Fibroblast of peridontal ligament (primary cell): ENCODE results near the gene ZP1.
A peak's percentile ranks its signal among the peaks of the same experiment; 100 is the strongest.

Experiments
- DNase-seq: peaks from one replicate; pipeline ENCODE4 v3.0.0-alpha.2; 2010; ENCODE audit errors: extremely low read depth

Gene ZP1

DNA sequence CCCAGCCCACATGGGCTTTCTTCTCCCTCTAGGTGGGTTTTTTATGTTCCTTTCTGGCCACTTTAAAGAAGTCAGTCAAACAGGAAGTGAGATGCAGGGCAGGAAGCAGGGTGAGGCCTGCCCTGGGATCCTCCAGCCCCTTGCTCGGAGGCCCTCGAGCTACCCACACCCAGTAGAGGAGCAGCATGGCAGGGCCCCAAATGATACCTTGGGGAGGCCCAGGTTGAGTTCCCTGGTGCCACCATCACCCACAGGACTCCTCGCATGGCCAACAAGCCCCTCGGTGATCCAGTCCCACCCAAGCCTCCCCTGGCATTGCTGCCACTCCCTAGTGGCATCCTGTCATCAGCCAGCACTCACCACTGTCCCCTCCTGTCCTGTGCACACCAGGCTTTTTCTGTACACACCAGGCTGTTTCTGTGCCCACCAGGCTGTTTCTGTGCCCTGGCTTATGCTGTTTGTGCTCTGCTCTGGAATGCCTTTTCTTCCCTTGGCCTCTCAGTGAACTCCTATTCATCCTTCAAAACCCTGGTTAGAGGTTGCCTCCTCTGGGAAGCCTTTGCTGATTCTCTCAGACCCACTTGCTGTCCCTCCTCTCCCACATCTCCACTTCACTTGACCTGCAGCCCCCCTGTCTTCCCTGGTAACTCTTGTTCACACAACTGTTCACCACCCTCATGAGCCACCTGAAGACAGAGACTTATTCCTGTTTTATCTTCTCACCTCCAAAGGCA is 8.4 kb upstream of the ZP1 start:
- DNase-seq = no peak

GRCh38 chr11:60859616-60860250 is 7.6 kb upstream of the ZP1 start:
- no peak for DNase-seq

DNA sequence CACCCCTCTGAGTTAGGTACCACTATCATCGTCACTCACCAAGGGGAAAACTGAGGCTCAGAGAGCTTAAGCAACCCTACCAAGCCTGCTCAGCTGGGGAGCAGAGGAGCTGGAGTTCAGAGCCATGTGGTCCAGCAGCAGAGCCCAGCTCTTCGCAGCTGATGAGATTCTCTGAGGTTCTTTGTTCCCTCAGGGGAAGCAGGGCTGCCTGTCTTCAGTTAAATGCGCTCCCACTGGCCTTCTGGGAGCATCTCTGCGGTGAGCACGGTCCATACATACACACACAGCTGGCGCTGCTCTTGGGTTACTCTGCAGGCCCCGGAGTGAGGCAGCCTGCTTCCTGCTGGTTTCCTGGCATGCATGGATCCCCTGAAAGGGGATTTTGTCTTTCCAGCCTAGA is 6.4 kb upstream of the ZP1 start:
- peak; percentile 84 for DNase-seq

GRCh38 chr11:60862171-60862570 is 5.2 kb upstream of the ZP1 start:
- DNase-seq = no peak

DNA sequence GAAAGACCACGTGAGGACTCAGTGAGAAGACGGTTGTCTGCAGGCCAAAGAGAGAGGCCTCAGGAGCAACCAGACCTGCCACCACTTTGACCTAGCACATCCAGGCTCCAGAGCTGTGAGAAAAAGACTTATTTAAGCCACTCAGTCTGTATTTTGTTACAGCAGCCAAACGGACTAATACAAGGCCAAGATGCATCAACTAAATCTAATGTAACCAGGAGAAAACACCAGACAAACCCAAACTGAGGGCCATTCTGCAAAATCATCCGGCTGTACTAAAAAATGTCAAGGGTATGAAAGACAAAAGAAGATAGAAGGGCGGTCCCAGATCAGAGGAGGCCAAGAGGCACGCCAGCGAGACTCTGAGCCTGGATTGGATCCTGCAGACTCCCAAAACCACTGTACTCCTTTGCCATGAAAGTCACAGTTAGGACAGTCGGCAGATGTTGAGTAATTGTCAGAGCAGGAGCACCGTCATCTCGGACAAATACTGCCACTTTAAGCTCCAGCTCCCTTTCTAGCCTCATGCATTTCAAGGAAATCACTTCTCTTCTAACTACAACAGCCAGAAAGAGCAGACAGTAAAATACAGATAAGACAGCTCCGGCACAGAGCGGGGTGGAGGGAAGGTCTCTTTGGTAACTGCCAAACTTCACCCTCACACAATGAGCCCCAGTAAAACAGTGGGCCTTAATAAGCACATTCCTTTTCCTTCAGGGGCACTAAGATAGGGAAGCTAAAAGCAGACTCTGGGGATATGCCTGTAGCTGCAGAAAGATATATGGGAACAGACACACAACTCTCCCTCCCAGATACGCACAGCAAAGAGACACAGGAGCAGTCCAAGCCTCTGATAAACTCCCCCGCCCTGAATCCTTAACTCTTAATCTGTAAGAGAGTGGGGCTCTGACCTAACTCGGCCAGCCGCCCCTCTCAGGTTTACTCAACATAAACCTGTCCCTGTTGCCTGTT is 3.5 kb upstream of the ZP1 start:
- DNase-seq = no peak

DNA sequence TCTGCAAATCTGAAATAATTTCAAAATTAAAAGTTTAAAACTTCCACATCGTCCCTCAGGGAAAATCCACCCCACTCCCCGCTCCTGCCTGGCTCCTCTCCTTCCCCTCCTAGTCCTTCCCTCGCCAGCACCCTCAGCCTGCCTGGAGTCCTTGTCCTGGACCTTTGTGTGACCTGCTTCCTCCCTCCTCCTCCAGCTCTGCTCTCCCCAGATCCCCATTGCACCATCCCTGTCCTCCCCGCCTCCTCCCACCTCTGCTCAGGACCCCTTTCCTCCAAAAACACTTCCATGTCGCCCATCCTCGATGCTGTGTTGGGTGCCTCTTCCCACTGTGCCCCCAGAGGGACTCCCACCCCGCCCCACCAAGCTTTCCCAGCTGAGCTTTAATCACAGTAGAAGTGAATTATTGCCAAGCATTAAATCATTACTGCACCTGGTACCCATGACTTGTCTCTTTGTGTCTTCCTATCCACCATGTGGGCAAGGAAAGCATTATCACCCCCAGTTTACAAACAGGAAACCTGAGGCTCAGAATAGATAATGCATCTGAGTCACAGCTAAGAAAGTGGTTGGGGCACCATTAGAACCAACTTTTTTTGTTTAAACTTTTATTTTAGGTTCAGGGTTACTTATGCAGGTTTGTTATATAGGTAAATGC is 2.4 kb upstream of the ZP1 start:
- DNase-seq = no peak

DNA sequence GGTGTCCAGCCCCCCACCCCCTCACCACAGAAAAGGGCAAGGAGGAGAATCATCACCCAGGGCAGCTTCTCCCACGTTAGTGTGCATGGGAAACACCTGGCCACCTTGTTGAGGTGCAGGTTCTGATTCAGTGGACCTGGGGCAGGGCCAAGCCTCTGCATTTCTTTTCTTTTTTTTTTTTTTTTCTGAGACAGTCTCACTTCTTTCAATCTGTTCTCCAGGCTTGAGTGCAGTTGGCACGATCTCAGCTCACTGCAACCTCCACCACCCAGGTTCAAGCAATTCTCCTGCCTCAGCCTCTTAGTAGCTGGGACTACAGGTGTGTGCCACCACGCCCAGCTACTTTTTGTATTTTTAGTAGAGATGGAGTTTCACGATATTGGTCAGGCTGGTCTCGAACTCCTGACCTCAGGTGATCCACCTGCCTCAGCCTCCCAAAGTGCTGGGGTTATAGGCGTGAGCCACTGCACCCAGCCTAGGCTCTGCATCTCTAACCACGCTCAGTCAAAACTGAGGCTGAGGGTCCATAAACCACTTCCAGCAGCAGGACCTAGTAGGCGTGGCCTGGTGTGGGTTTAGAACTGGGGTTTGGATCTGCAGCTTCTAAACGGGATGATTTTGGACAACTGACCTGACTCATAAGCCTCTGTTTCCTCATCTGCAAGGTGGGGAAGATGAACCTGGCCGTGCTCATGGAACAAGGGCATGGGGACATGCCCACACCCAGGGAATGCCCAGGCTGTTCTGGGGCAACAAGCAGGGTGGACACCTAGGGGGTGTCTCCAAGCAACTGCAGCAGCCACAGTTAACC is 734 bp downstream of the ZP1 start:
- DNase-seq = no peak

DNA sequence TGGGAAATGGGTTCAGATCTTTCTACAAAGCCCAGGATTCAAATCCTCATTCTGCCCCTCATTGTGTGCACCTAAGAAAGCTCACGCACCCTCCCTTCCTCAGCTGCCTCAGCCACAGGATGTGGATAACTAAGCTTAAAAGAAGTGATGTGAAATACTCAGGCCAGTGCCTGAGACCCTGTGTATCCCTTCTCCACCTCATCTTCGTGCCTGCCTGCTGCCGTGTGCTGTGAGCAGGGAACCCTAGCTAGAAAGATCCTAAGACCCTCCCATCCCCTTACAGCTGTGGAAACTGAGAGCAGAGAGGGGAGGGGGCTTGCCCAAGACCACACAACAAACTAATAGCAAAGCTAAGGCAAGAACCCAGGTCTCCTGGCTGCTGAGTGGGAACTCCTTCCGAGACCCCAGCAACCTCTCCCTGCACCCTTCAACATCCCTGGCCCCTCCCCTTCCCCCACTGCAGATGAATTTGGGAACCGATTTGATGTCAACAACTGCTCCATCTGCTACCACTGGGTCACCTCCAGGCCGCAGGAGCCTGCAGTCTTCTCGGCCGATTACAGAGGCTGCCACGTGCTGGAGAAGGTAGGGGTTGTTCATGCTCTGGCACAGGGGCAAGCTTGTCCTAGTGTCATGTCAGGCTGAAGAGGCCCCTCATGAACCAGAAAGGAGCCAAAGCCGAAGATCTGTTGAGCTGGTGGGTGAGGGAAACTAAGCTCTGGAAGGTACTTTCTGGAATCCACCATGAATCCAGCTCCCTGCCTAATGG is 1.5 kb downstream of the ZP1 start:
- no peak for DNase-seq

- no peak for DNase-seq
Observed at GRCh38 chr11:60869451-60869825, 2.1 kb downstream of the ZP1 start.

- no peak for DNase-seq
Observed at GRCh38 chr11:60870276-60870675, 2.9 kb downstream of the ZP1 start.

GRCh38 chr11:60870733-60871377 is 3.5 kb downstream of the ZP1 start:
- no peak for DNase-seq

- DNase-seq = peak; percentile 47
Observed at GRCh38 chr11:60871378-60872061, 4.2 kb downstream of the ZP1 start.

- peak; percentile 89 for DNase-seq
Observed at GRCh38 chr11:60872124-60872960, 5.0 kb downstream of the ZP1 start.

DNA sequence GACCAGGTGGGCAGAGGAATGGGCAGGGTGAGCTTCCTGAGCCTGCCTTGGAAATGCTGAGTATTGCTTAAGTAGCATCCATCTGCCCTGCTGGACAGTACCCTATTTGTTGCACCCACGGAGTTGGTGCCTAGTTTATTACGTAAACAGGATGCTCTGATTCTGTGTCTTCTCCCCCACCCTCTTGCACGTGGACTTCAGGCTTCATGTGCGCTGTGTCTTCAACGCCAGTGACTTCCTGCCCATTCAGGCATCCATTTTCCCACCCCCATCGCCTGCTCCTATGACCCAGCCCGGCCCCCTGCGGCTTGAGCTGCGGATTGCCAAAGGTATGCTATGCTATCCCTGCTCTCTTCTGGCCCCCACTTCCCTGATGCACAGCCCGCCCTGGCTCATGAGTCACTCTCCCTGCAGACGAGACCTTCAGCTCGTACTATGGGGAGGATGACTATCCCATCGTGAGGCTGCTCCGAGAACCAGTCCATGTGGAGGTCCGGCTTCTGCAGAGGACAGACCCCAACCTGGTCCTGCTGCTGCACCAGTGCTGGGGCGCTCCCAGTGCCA is 5.7 kb downstream of the ZP1 start:
- peak; percentile 48 for DNase-seq

GRCh38 chr11:60873533-60873932 is 6.2 kb downstream of the ZP1 start:
- no peak for DNase-seq

DNA sequence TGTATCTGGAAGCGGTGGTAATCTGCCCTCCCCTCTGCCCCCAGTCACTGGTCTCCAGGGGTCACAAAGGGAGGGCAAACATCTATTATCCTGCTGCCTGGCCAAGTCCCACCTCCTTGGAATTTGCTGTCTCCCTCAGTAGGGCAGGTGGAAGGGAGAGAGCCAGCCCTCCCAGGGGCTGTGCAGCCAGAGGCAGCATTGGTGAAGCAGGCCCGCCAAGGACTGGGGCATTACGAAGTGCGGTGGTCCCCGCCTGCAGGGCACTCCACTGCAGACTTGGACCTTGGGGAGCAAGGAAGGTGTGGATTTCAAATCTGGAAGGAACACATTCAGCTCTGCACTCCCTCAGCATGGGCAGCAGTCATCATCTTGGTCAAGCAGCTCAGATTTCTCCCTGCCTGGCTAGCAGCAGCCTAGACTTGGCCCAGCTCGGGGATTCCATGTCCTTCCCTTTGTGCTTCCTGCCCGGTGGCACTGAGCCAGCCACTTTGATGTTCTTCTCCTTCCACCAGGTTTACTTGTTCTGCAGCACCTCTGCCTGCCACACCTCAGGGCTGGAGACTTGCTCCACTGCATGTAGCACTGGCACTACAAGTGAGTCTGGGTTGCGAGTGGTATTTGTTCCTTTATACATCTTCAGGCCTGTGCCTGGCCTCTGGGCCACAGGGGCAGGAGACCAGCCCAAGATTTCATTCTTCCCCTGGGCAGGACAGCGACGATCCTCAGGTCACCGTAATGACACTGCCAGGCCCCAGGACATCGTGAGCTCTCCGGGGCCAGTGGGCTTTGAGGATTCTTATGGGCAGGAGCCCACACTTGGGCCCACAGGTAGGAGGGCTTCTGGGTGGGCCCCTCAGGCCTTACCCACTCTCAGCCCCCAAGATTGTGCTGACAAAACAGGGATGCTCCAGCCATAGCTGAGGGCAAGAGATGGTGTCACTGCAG is 7.4 kb downstream of the ZP1 start:
- no peak for DNase-seq
